GM12891 (cell line): ENCODE measurements around the gene TECTA.

Experiments used
- PAX5 ChIP-seq: IDR thresholded peaks from 2 replicates; pipeline ENCODE4 v1.6.1; 2011; ENCODE audit warnings: low read length, moderate library complexity, mild to moderate bottlenecking; ENCODE audit not compliant: insufficient read depth, severe bottlenecking
- POLR2A ChIP-seq: IDR thresholded peaks from 2 replicates; pipeline ENCODE4 v1.6.1; 2011; ENCODE audit warnings: low read depth, low read length, control low read depth
- POLR2AphosphoS5 ChIP-seq: IDR thresholded peaks from 2 replicates; pipeline ENCODE4 v1.6.1; 2011; ENCODE audit warnings: low read depth, low read length, control low read depth
- TAF1 ChIP-seq: IDR thresholded peaks from 2 replicates; pipeline ENCODE4 v1.6.1; 2011; ENCODE audit warnings: low read depth, low read length, control low read depth

DNA sequence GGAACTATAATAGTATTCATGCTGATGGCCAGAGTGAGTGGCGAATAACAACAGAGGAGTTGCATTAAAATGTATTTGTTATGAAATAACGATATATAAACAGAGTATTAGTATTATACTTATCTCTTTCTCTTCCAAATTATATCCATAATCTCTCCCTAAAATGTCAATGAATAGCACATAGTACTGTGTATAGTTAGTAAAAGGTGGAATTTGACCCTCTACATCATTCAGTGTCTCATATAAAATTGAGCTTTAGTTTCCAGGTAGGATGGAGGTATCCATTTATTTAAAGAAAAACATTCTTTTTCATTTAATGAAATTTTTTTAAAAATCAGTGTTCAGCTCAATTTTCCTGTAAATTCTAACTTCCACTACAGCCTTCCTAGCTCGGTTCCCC is 34.4 kb upstream of the TECTA start:
- TF ChIP-seq POLR2AphosphoS5 (no peak), POLR2A (no peak), TAF1 (no peak), PAX5 (no peak)
